Mammary epithelial cell (primary cell): Measurements from ENCODE around the gene PBRM1.

Experiments used
- EZH2 ChIP-seq: IDR thresholded peaks from 2 replicates; pipeline ENCODE4 v1.6.1; 2012; ENCODE audit warnings: low read length, inconsistent platforms, borderline replicate concordance
- TF ChIP-seq, protein P1 (sequence below), 2 donors: IDR thresholded peaks in 1 of 2; conservative IDR thresholded peaks in 1 of 2; 2 replicates each; pipeline ENCODE4 v1.5.1; 2011 to 2012; ENCODE audit warnings: inconsistent platforms in 2 of 2, low read length in 2 of 2, mild to moderate bottlenecking in 2 of 2, control low read depth in 1 of 2, low read depth in 1 of 2; ENCODE audit not compliant: insufficient read depth in 1 of 2; ENCODE audit errors: extremely low read depth in 1 of 2

DNA sequence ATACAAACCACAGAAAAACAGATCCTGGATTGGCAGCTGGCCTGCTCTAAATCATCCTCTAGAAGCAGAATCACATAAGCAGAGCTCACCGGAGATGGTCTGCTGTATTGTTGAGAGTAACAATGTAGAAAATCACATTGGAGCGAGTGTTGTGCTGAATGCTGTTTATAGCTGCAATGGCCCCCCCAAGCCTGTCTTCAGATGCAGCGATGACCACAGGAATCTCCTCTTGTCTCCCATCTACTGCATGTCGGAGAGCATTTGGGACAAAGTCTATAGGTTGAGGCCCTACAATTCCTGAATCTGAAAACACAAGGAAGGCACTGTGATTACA, 11.9 kb upstream of the PBRM1 start:
- TF ChIP-seq, protein P1, sequence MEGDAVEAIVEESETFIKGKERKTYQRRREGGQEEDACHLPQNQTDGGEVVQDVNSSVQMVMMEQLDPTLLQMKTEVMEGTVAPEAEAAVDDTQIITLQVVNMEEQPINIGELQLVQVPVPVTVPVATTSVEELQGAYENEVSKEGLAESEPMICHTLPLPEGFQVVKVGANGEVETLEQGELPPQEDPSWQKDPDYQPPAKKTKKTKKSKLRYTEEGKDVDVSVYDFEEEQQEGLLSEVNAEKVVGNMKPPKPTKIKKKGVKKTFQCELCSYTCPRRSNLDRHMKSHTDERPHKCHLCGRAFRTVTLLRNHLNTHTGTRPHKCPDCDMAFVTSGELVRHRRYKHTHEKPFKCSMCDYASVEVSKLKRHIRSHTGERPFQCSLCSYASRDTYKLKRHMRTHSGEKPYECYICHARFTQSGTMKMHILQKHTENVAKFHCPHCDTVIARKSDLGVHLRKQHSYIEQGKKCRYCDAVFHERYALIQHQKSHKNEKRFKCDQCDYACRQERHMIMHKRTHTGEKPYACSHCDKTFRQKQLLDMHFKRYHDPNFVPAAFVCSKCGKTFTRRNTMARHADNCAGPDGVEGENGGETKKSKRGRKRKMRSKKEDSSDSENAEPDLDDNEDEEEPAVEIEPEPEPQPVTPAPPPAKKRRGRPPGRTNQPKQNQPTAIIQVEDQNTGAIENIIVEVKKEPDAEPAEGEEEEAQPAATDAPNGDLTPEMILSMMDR (conservative IDR thresholded peaks at IDR 0.05 in 1 of 2, IDR thresholded peaks at IDR 0.05 in 1 of 2; ENCODE audit: extremely low read depth in 1 of 2, insufficient read depth in 1 of 2, low read depth in 1 of 2, low read length in 2 of 2), result no peak
- TF ChIP-seq EZH2, result no peak
